IMR-90 (cell line): ENCODE measurements around the gene DBI. TPM values are rescaled to one million over a fixed set of nuclear protein-coding genes. Genes with fewer than 3 reads are reported as not detected.

ENCODE experiments used
- ATAC-seq: fragments of 200-7000 bp; cut with Tn5 transposase; 2 replicates; pipeline ENCODE4 v1.9.1; 2020; ENCODE audit warnings: low read depth, mild to moderate bottlenecking, moderate library complexity
- BruUV-seq: library from RNA; stranded (reverse); fragments of 400-500 nt; replicated peaks from 2 replicates; lab custom pipeline; 2021; lab: Mats Ljungman, UMichigan
- CTCF ChIA-PET: fragments of 300-600 bp; formaldehyde crosslinking; extraction: SDS; loops from one replicate; lab custom pipeline; 2021; ENCODE audit warnings: antibody characterized with exemption; lab: Yijun Ruan, JAX
- POLR2A ChIA-PET: fragments of 300-600 bp; sonication (Branson Sonifier 250); formaldehyde crosslinking; loops from one replicate; lab custom pipeline; 2022; ENCODE audit warnings: antibody characterized with exemption; ENCODE audit not compliant: unreplicated experiment; lab: Charles Lee
- DNase-seq: peaks from one replicate; pipeline ENCODE4 v3.0.0; 2013
- H2AFZ ChIP-seq: replicated peaks from 2 replicates; pipeline ENCODE3; 2013; ENCODE audit warnings: low read length, mild to moderate bottlenecking; ENCODE audit not compliant: poor library complexity
- H2AK5ac ChIP-seq: 2 replicates; pipeline ENCODE4 v1.6.1; 2013; ENCODE audit warnings: low read depth, low read length, inconsistent platforms
- H2AK9ac ChIP-seq: replicated peaks from 2 replicates; pipeline ENCODE3; 2013; ENCODE audit warnings: mild to moderate bottlenecking, low read depth, low read length, moderate library complexity; ENCODE audit not compliant: poor library complexity
- H2BK120ac ChIP-seq: 2 replicates; pipeline ENCODE4 v1.6.1; 2013; ENCODE audit warnings: low read depth, low read length, inconsistent platforms
- H2BK15ac ChIP-seq: 3 replicates; pipeline ENCODE4 v1.6.1; 2013; ENCODE audit warnings: low read depth, low read length, inconsistent platforms
- H2BK20ac ChIP-seq: 2 replicates; pipeline ENCODE4 v1.6.1; 2013; ENCODE audit warnings: low read depth, mild to moderate bottlenecking, inconsistent platforms, low read length, moderate library complexity
- H2BK5ac ChIP-seq: 2 replicates; pipeline ENCODE4 v1.6.1; 2013; ENCODE audit warnings: mild to moderate bottlenecking, low read depth, low read length, inconsistent platforms; ENCODE audit not compliant: poor library complexity, severe bottlenecking
- H3K14ac ChIP-seq: replicated peaks from 2 replicates; pipeline ENCODE4 v1.6.1; 2013; ENCODE audit warnings: low read depth, low read length, inconsistent platforms
- H3K18ac ChIP-seq: 2 replicates; pipeline ENCODE4 v1.6.1; 2013; ENCODE audit warnings: low read depth, low read length, control low read depth
- H3K23ac ChIP-seq: 2 replicates; pipeline ENCODE4 v1.6.1; 2013; ENCODE audit warnings: low read depth, low read length, inconsistent platforms
- H3K27ac ChIP-seq: 2 replicates; pipeline ENCODE4 v1.5.1; 2013; ENCODE audit warnings: mild to moderate bottlenecking, control low read depth, low read length; ENCODE audit not compliant: insufficient read depth
- H3K27me3 ChIP-seq: 2 replicates; pipeline ENCODE4 v1.6.1; 2013; ENCODE audit warnings: low read length; ENCODE audit not compliant: control insufficient read depth, insufficient read depth
- H3K36me3 ChIP-seq: 2 replicates; pipeline ENCODE4 v1.6.1; 2013; ENCODE audit warnings: low read length, mixed read lengths; ENCODE audit not compliant: control insufficient read depth, insufficient read depth
- H3K4ac ChIP-seq: 2 replicates; pipeline ENCODE4 v1.6.1; 2013; ENCODE audit warnings: low read depth, low read length, inconsistent platforms
- H3K4me1 ChIP-seq: 2 replicates; pipeline ENCODE4 v1.6.1; 2013; ENCODE audit warnings: low read length, mixed read lengths; ENCODE audit not compliant: control insufficient read depth, insufficient read depth
- H3K4me2 ChIP-seq: 2 replicates; pipeline ENCODE4 v1.6.1; 2013; ENCODE audit warnings: low read depth, mild to moderate bottlenecking, control low read depth, low read length, moderate library complexity
- H3K4me3 ChIP-seq: 2 replicates; pipeline ENCODE4 v1.5.1; 2013; ENCODE audit warnings: low read depth, mild to moderate bottlenecking, control low read depth, low read length, moderate library complexity; ENCODE audit not compliant: insufficient read depth
- H3K56ac ChIP-seq: 2 replicates; pipeline ENCODE4 v1.6.1; 2013; ENCODE audit warnings: low read length, inconsistent platforms; ENCODE audit not compliant: insufficient read depth; ENCODE audit errors: extremely low read depth
- H3K79me1 ChIP-seq, 2 experiments: 2 replicates each; pipeline ENCODE4 v1.6.1; 2013; ENCODE audit warnings: low read length in 2 of 2, inconsistent platforms in 1 of 2, low read depth in 1 of 2
- H3K9ac ChIP-seq: 2 replicates; pipeline ENCODE4 v1.6.1; 2013; ENCODE audit warnings: low read depth, low read length, control low read depth
- H3K9me1 ChIP-seq: 2 replicates; pipeline ENCODE4 v1.6.1; 2013; ENCODE audit warnings: low read length, inconsistent platforms; ENCODE audit not compliant: insufficient read depth
- H3K9me3 ChIP-seq: 2 replicates; pipeline ENCODE4 v1.6.1; 2013; ENCODE audit warnings: low read length; ENCODE audit not compliant: control insufficient read depth, insufficient read depth
- H4K20me1 ChIP-seq: 2 replicates; pipeline ENCODE4 v1.6.1; 2013; ENCODE audit warnings: low read length, inconsistent platforms; ENCODE audit not compliant: insufficient read depth
- H4K5ac ChIP-seq: 2 replicates; pipeline ENCODE4 v1.6.1; 2013; ENCODE audit warnings: mild to moderate bottlenecking, low read depth, low read length, control low read depth
- H4K8ac ChIP-seq, 2 experiments: 2 replicates each; pipeline ENCODE4 v1.6.1; 2013; ENCODE audit warnings: low read depth in 2 of 2, low read length in 2 of 2, control low read depth in 1 of 2, inconsistent platforms in 1 of 2
- H4K91ac ChIP-seq: 2 replicates; pipeline ENCODE4 v1.6.1; 2013; ENCODE audit warnings: low read depth, low read length, inconsistent platforms; ENCODE audit not compliant: insufficient read depth
- BHLHE40 ChIP-seq: fragments of 150-350 bp; IDR thresholded peaks from 2 replicates; pipeline ENCODE4 v1.6.1; 2016; ENCODE audit warnings: mild to moderate bottlenecking, low read depth, low read length
- CEBPB ChIP-seq: IDR thresholded peaks from 2 replicates; pipeline ENCODE4 v1.6.1; 2012; ENCODE audit warnings: low read depth, low read length, improper control_type of control experiment
- CHD1 ChIP-seq: IDR thresholded peaks from 2 replicates; pipeline ENCODE4 v1.6.1; 2012; ENCODE audit warnings: low read depth, low read length, improper control_type of control experiment
- FOS ChIP-seq: fragments of 150-350 bp; IDR thresholded peaks from 2 replicates; pipeline ENCODE4 v1.6.1; 2016; ENCODE audit warnings: low read depth, low read length
- MAFK ChIP-seq: IDR thresholded peaks from 2 replicates; pipeline ENCODE4 v1.6.1; 2012; ENCODE audit warnings: low read depth, low read length, improper control_type of control experiment
- MAZ ChIP-seq: IDR thresholded peaks from 2 replicates; pipeline ENCODE4 v1.6.1; 2012; ENCODE audit warnings: low read depth, mild to moderate bottlenecking, low read length, improper control_type of control experiment, moderate library complexity, borderline replicate concordance
- MXI1 ChIP-seq: IDR thresholded peaks from 2 replicates; pipeline ENCODE4 v1.6.1; 2012; ENCODE audit warnings: low read depth, mild to moderate bottlenecking, low read length, moderate library complexity, borderline replicate concordance
- NFE2L2 ChIP-seq: fragments of 150-350 bp; IDR thresholded peaks from 2 replicates; pipeline ENCODE4 v1.6.1; 2016; ENCODE audit warnings: low read depth, mild to moderate bottlenecking, low read length
- POLR2A ChIP-seq: IDR thresholded peaks from 2 replicates; pipeline ENCODE4 v1.6.1; 2012; ENCODE audit warnings: mild to moderate bottlenecking, low read depth, low read length
- RAD21 ChIP-seq: IDR thresholded peaks from 2 replicates; pipeline ENCODE4 v1.6.1; 2012; ENCODE audit warnings: low read length, improper control_type of control experiment
- RCOR1 ChIP-seq: IDR thresholded peaks from 2 replicates; pipeline ENCODE4 v1.6.1; 2012; ENCODE audit warnings: mild to moderate bottlenecking, low read length, improper control_type of control experiment; ENCODE audit not compliant: insufficient replicate concordance
- RFX5 ChIP-seq: IDR thresholded peaks from 2 replicates; pipeline ENCODE4 v1.8.0; 2012; ENCODE audit warnings: low read depth, mild to moderate bottlenecking, low read length, moderate library complexity
- SMC3 ChIP-seq: fragments of 150-350 bp; IDR thresholded peaks from 2 replicates; pipeline ENCODE4 v1.6.1; 2016; ENCODE audit warnings: low read depth, mild to moderate bottlenecking, antibody characterized with exemption, low read length, moderate library complexity
- whole genome bisulfite sequencing, 2 experiments: methylation state at CpG; one replicate each; pipeline versions ENCODE4 v1.1.5 to v1.1.7; 2013; ENCODE audit warnings: missing lambda C conversion rate in 2 of 2; ENCODE audit not compliant: insufficient read length in 1 of 2; ENCODE audit errors: extremely low coverage in 2 of 2; 5-methylcytosine and 5-hydroxymethylcytosine counted together
- dilution Hi-C: fragments of 300-500 bp; cut with HindIII; formaldehyde crosslinking; loops from one replicate; pipeline ENCODE4 v1.14.3; 2018; ENCODE audit warnings: low sequenced_read_pairs; ENCODE audit not compliant: unreplicated experiment
- in situ Hi-C: fragments of 300-500 bp; cut with MboI; formaldehyde crosslinking; loops from 3 replicates; pipeline ENCODE4 v1.14.3; 2019; ENCODE audit warnings: low sequenced_read_pairs, inconsistent platforms, mixed read lengths
- intact Hi-C: fragments of 100-400 bp; cut with micrococcal nuclease; formaldehyde crosslinking; loops from 2 replicates; pipeline ENCODE4 v1.10.0; 2022
- polyA plus RNA-seq, 3 experiments: library from polyadenylated mRNA; depleted of rRNA; stranded (reverse); fragments of >200 nt; gene quantifications; 2 replicates each; pipeline ENCODE4 v1.2.3, GENCODE V29; 2012; ENCODE audit warnings: low replicate concordance in 1 of 3
- total RNA-seq: library from RNA; depleted of rRNA; stranded (reverse); fragments of >200 nt; gene quantifications from 2 replicates; pipeline ENCODE4 v1.2.3, GENCODE V29; 2012
- TF ChIP-seq, protein P1 (sequence below): fragments of 150-350 bp; IDR thresholded peaks from 2 replicates; pipeline ENCODE4 v1.6.1; 2016; ENCODE audit warnings: low read depth, mild to moderate bottlenecking, low read length, moderate library complexity, borderline replicate concordance
- TF ChIP-seq, protein P2 (sequence below): conservative IDR thresholded peaks from 2 replicates; pipeline ENCODE4 v1.5.1; 2012; ENCODE audit warnings: mild to moderate bottlenecking, low read depth, low read length, improper control_type of control experiment

Gene DBI
- total and polyA plus RNA-seq, 2 of the 4 experiments (the other 2 are of a cell fraction) = 42.5 to 278 TPM

DNA sequence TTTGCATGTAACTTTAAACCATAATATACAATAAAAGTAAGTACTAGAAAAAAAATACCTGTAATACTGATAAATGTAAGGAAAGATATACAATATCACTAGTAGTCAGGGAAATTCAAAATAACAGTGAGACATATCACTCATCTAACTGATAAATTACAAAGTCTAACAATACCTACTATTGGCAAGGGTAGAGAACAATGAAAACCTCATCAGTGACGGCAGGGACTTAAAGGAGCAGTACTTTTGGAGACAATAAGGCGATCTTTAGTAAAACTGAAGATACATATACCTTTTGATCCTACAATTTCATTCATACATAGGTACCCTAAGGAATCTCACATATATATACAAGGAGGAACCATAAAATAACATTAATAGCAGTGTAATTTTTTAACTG lies 25.1 kb upstream of the DBI start:
- dilution Hi-C loops = no loop called here
- Histone ChIP-seq H2AK9ac (no peak overlapping the region), H2BK5ac (no peak overlapping the region), H3K79me1 (no peaks in the 10 kb centered on the region), H3K27me3 (no peaks in the 10 kb centered on the region), H3K9me1 (no peaks in the 10 kb centered on the region), H3K23ac (no peak overlapping the region), H4K20me1 (no peaks in the 10 kb centered on the region), H3K4me1 (no peaks in the 10 kb centered on the region), H4K8ac (no peak overlapping the region), H2AK5ac (no peak overlapping the region), H3K14ac (no peak overlapping the region), H3K4ac (no peak overlapping the region), H3K27ac (no peak overlapping the region), H3K9me3 (no peaks in the 10 kb centered on the region), H2BK15ac (no peak overlapping the region), H4K5ac (no peak overlapping the region), H2BK20ac (no peak overlapping the region), H3K4me2 (no peak overlapping the region), H3K9ac (no peak overlapping the region), H2AFZ (no peak overlapping the region), H3K18ac (no peak overlapping the region), H2BK120ac (no peak overlapping the region), H3K36me3 (0 out of 2 replicates have a peak, but pooled peaks cover 3% of the 10 kb centered on the region), H3K56ac (no peak overlapping the region), H4K91ac (no peak overlapping the region), H3K4me3 (no peak overlapping the region)
- no CpG with 5 or more reads among the region's 2 CpGs for WGBS, 2 experiments
- intact Hi-C loops = no loop called here
- no TSS peak for BruUV-seq
- in situ Hi-C loops = no loop called here
- ATAC-seq (no peak), DNase-seq (no peak)
- POLR2A ChIA-PET = no interaction called here
- TF ChIP-seq RCOR1 = no peak
- TF ChIP-seq CHD1 = no peak
- TF ChIP-seq NFE2L2 = no peak
- TF ChIP-seq POLR2A = no peak
- TF ChIP-seq MXI1 = no peak
- no peak for TF ChIP-seq FOS
- TF ChIP-seq MAZ = no peak
- no peak for TF ChIP-seq RFX5
- TF ChIP-seq, protein P1, sequence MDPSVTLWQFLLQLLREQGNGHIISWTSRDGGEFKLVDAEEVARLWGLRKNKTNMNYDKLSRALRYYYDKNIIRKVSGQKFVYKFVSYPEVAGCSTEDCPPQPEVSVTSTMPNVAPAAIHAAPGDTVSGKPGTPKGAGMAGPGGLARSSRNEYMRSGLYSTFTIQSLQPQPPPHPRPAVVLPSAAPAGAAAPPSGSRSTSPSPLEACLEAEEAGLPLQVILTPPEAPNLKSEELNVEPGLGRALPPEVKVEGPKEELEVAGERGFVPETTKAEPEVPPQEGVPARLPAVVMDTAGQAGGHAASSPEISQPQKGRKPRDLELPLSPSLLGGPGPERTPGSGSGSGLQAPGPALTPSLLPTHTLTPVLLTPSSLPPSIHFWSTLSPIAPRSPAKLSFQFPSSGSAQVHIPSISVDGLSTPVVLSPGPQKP = no peak
- no peak for TF ChIP-seq BHLHE40
- TF ChIP-seq SMC3 = no peak
- TF ChIP-seq RAD21 = no peak
- TF ChIP-seq MAFK = no peak
- TF ChIP-seq, protein P2, sequence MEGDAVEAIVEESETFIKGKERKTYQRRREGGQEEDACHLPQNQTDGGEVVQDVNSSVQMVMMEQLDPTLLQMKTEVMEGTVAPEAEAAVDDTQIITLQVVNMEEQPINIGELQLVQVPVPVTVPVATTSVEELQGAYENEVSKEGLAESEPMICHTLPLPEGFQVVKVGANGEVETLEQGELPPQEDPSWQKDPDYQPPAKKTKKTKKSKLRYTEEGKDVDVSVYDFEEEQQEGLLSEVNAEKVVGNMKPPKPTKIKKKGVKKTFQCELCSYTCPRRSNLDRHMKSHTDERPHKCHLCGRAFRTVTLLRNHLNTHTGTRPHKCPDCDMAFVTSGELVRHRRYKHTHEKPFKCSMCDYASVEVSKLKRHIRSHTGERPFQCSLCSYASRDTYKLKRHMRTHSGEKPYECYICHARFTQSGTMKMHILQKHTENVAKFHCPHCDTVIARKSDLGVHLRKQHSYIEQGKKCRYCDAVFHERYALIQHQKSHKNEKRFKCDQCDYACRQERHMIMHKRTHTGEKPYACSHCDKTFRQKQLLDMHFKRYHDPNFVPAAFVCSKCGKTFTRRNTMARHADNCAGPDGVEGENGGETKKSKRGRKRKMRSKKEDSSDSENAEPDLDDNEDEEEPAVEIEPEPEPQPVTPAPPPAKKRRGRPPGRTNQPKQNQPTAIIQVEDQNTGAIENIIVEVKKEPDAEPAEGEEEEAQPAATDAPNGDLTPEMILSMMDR = no peak
- TF ChIP-seq CEBPB = no peak
- CTCF ChIA-PET = no interaction called here
